Kidney glomerular epithelial cell (primary cell): ENCODE measurements around the gene RIPPLY3.

ENCODE experiments used
- DNase-seq: peaks from one replicate; lab custom pipeline; 2025; lab: John Stamatoyannopoulos, UW

RIPPLY3 gene

GRCh38 chr21:37006486-37007291, at the start of gene RIPPLY3:
Gene RIPPLY3 (plus strand): TSS chr21:37006702. CDS start chr21:37006773, 71 bp downstream.
- no peak for DNase-seq

- DNase-seq = no peak
Measured at GRCh38 chr21:36959020-36959835, 47.3 kb upstream of the RIPPLY3 start.

- DNase-seq = no peak
Measured at GRCh38 chr21:36960676-36961284, 45.7 kb upstream of the RIPPLY3 start.

- DNase-seq = no peak
Measured at GRCh38 chr21:36962098-36962780, 44.3 kb upstream of the RIPPLY3 start.

GRCh38 chr21:36964398-36964797, 42.1 kb upstream of the RIPPLY3 start:
- no peak for DNase-seq

- DNase-seq = no peak
Measured at GRCh38 chr21:36964827-36965719, 41.4 kb upstream of the RIPPLY3 start.

GRCh38 chr21:36965720-36966065, 40.8 kb upstream of the RIPPLY3 start:
- DNase-seq = no peak

- peak; percentile 14 for DNase-seq
Measured at GRCh38 chr21:36966066-36966820, 40.3 kb upstream of the RIPPLY3 start, which contains the start of gene HLCS. Gene HLCS (minus strand): TSS chr21:36966669. CDS start chr21:36966638, 31 bp downstream.

- no peak for DNase-seq
Measured at GRCh38 chr21:36966821-36967768, 39.4 kb upstream of the RIPPLY3 start.

GRCh38 chr21:36968414-36968813, 38.1 kb upstream of the RIPPLY3 start:
- DNase-seq = no peak

- no peak for DNase-seq
Measured at GRCh38 chr21:36968976-36969375, 37.5 kb upstream of the RIPPLY3 start.

GRCh38 chr21:36973986-36974850, 32.3 kb upstream of the RIPPLY3 start:
- DNase-seq = no peak

- no peak for DNase-seq
Measured at GRCh38 chr21:36974851-36975192, 31.7 kb upstream of the RIPPLY3 start.

GRCh38 chr21:36976228-36976861, 30.2 kb upstream of the RIPPLY3 start:
- no peak for DNase-seq

GRCh38 chr21:36976882-36977651, 29.4 kb upstream of the RIPPLY3 start:
- DNase-seq = peak; percentile 73

GRCh38 chr21:36980280-36981048, 26.0 kb upstream of the RIPPLY3 start:
- no peak for DNase-seq
